Measurements from ENCODE around the gene TBX1.

- no peak for TF ChIP-seq CTCF (IDR thresholded peaks at IDR 0.05; ENCODE audit: control extremely low read depth in 1 of 3, insufficient read depth in 1 of 3, low read depth in 1 of 3, low read length in 3 of 3)
- no peak for TF ChIP-seq ZNF274 (IDR thresholded peaks at IDR 0.05; ENCODE audit: borderline replicate concordance, extremely low read depth, low read length)
- TF ChIP-seq RAD21 (IDR thresholded peaks at IDR 0.05 in 1 of 2, conservative IDR thresholded peaks at IDR 0.05 in 1 of 2; ENCODE audit: low read depth in 2 of 2, low read length in 2 of 2): no peak
- TF ChIP-seq HDAC2 (IDR thresholded peaks at IDR 0.05; ENCODE audit: borderline replicate concordance in 1 of 2, low read depth in 2 of 2, low read length in 2 of 2): no peak
- TF ChIP-seq TAF1 (IDR thresholded peaks at IDR 0.05; ENCODE audit: low read depth, low read length): no peak
These were observed 15.2 kb upstream of the TBX1 start for GRCh38 chr22:19745155-19746101.
